HepG2 (cell line): ENCODE results near the gene TMEM63B. TPM values are rescaled to one million over a fixed set of nuclear protein-coding genes. Genes with fewer than 3 reads are reported as not detected.
A peak's percentile ranks its signal among the peaks of the same experiment; 100 is the strongest.

Experiments
- FOXA1 ChIP-seq, 2 experiments: fragments of 450-650 bp in 1 of 2; sonication (generic) in 1 of 2; formaldehyde crosslinking in 1 of 2; IDR thresholded peaks; 2 replicates each; pipeline versions ENCODE4 v1.4.0 to v1.6.1; 2016 to 2020; ENCODE audit warnings: missing genetic modification reagents in 1 of 2
- GATA4 ChIP-seq: sonication (generic); IDR thresholded peaks from 2 replicates; pipeline ENCODE4 v1.6.1; 2016; ENCODE audit warnings: antibody characterized with exemption, low read depth, borderline replicate concordance
- HNRNPL ChIP-seq: fragments of 200-400 bp; formaldehyde crosslinking; IDR thresholded peaks from 2 replicates; pipeline ENCODE4 v1.6.1; 2017; ENCODE audit warnings: mild to moderate bottlenecking, low read depth, low read length
- MEIS2 ChIP-seq: sonication (generic); formaldehyde crosslinking; IDR thresholded peaks from 2 replicates; pipeline ENCODE4 v1.9.0; 2021; ENCODE audit warnings: mild to moderate bottlenecking, missing genetic modification reagents
- MTA1 ChIP-seq: sonication (generic); formaldehyde crosslinking; IDR thresholded peaks from 2 replicates; pipeline ENCODE4 v1.4.0; 2020; ENCODE audit warnings: missing genetic modification reagents, mild to moderate bottlenecking, borderline replicate concordance
- NFYB ChIP-seq: sonication (generic); formaldehyde crosslinking; IDR thresholded peaks from 2 replicates; pipeline ENCODE4 v1.4.0; 2020; ENCODE audit warnings: missing genetic modification reagents
- NKX3-1 ChIP-seq: sonication (generic); formaldehyde crosslinking; IDR thresholded peaks from 2 replicates; pipeline ENCODE4 v1.5.0; 2020; ENCODE audit warnings: missing genetic modification reagents
- PRPF4 ChIP-seq: fragments of 200-400 bp; formaldehyde crosslinking; IDR thresholded peaks from 2 replicates; pipeline ENCODE4 v1.6.1; 2016; ENCODE audit warnings: low read length, low read depth; ENCODE audit not compliant: poor library complexity, severe bottlenecking
- RBAK ChIP-seq: sonication (generic); formaldehyde crosslinking; IDR thresholded peaks from 2 replicates; pipeline ENCODE4 v1.5.1; 2020; ENCODE audit warnings: mild to moderate bottlenecking, missing genetic modification reagents
- SIX4 ChIP-seq: sonication (generic); formaldehyde crosslinking; IDR thresholded peaks from 2 replicates; pipeline ENCODE4 v1.4.0; 2020; ENCODE audit warnings: missing genetic modification reagents
- SRF ChIP-seq: IDR thresholded peaks from 2 replicates; pipeline ENCODE4 v1.6.1; 2011; ENCODE audit warnings: mild to moderate bottlenecking, low read depth, low read length, moderate library complexity
- SRSF9 ChIP-seq: fragments of 200-400 bp; formaldehyde crosslinking; IDR thresholded peaks from 2 replicates; pipeline ENCODE4 v1.6.1; 2018; ENCODE audit warnings: borderline replicate concordance, mild to moderate bottlenecking, low read depth, low read length; ENCODE audit not compliant: insufficient read depth, poor library complexity, severe bottlenecking
- TEAD3 ChIP-seq: optimal IDR thresholded peaks from 2 replicates; pipeline ENCODE3; 2016; ENCODE audit warnings: borderline replicate concordance
- ZBTB20 ChIP-seq: sonication (generic); formaldehyde crosslinking; IDR thresholded peaks from 2 replicates; pipeline ENCODE4 v1.8.1; 2023; ENCODE audit warnings: missing genetic modification reagents, low read depth, mild to moderate bottlenecking, borderline replicate concordance
- ZBTB7B ChIP-seq: sonication (generic); formaldehyde crosslinking; IDR thresholded peaks from 2 replicates; pipeline ENCODE4 v1.4.0; 2020; ENCODE audit warnings: missing genetic modification reagents
- ZNF136 ChIP-seq: sonication (generic); formaldehyde crosslinking; IDR thresholded peaks from 2 replicates; pipeline ENCODE4 v1.8.1; 2022; ENCODE audit warnings: low read depth, mild to moderate bottlenecking, moderate library complexity, missing genetic modification reagents
- ZNF484 ChIP-seq: sonication (generic); formaldehyde crosslinking; IDR thresholded peaks from 2 replicates; pipeline ENCODE4 v1.5.1; 2020; ENCODE audit warnings: mild to moderate bottlenecking, low read depth, missing genetic modification reagents, borderline replicate concordance
- ZNF501 ChIP-seq: sonication (generic); formaldehyde crosslinking; IDR thresholded peaks from 2 replicates; pipeline ENCODE4 v1.5.1; 2020; ENCODE audit warnings: mild to moderate bottlenecking, moderate library complexity, missing genetic modification reagents
- ZNF629 ChIP-seq: sonication (generic); formaldehyde crosslinking; conservative IDR thresholded peaks from 2 replicates; pipeline ENCODE4 v1.5.0; 2020; ENCODE audit warnings: missing genetic modification reagents
- ZNF670 ChIP-seq: sonication (generic); formaldehyde crosslinking; IDR thresholded peaks from 2 replicates; pipeline ENCODE4 v1.8.0; 2022; ENCODE audit warnings: mild to moderate bottlenecking, missing genetic modification reagents, borderline replicate concordance
- ZNF792 ChIP-seq: IDR thresholded peaks from 2 replicates; pipeline ENCODE4 v1.6.1; 2016
- ZNF878 ChIP-seq: sonication (generic); formaldehyde crosslinking; IDR thresholded peaks from 2 replicates; pipeline ENCODE4 v1.8.1; 2023; ENCODE audit warnings: mild to moderate bottlenecking, missing genetic modification reagents, moderate library complexity
- polyA plus RNA-seq, 8 experiments: library from polyadenylated mRNA; depleted of rRNA in 3 of 8; stranded (reverse) in 7 of 8; unstranded in 1 of 8; fragments of >200 nt; fragmentation: Illumina TruSeq in 4 of 8; extraction: Trizol in 4 of 8; gene quantifications; 2 replicates each; pipeline versions ENCODE4 v1.2.1 to v1.2.3, GENCODE V29; 2011 to 2016; ENCODE audit warnings: low read depth in 4 of 8, missing spikeins in 1 of 8, mixed read lengths in 1 of 8; ENCODE audit not compliant: insufficient read depth in 1 of 8
- total RNA-seq, 5 experiments: library from RNA; depleted of rRNA; stranded (reverse); fragments of >200 nt; fragmentation: Illumina TruSeq; extraction: Trizol; gene quantifications; 2 replicates each; pipeline ENCODE4 v1.2.3, GENCODE V29; 2016; ENCODE audit warnings: low read depth in 1 of 5
- TF ChIP-seq, protein P1 (sequence below): sonication (generic); formaldehyde crosslinking; IDR thresholded peaks from 2 replicates; pipeline ENCODE4; 2020; ENCODE audit warnings: missing genetic modification reagents, mild to moderate bottlenecking, borderline replicate concordance
- TF ChIP-seq, protein P2 (sequence below): sonication (generic); formaldehyde crosslinking; IDR thresholded peaks from 2 replicates; pipeline ENCODE4 v1.5.0; 2020; ENCODE audit warnings: missing genetic modification reagents
- TF ChIP-seq, protein P3 (sequence below): sonication (generic); formaldehyde crosslinking; IDR thresholded peaks from 2 replicates; pipeline ENCODE4 v1.4.0; 2020; ENCODE audit warnings: mild to moderate bottlenecking, low read depth, missing genetic modification reagents

TMEM63B gene
- total and polyA plus RNA-seq, 2 of the 13 experiments (the other 11 are each of a cell fraction or from before 2014, with no cell fraction given): 27.4 to 75.8 TPM

DNA sequence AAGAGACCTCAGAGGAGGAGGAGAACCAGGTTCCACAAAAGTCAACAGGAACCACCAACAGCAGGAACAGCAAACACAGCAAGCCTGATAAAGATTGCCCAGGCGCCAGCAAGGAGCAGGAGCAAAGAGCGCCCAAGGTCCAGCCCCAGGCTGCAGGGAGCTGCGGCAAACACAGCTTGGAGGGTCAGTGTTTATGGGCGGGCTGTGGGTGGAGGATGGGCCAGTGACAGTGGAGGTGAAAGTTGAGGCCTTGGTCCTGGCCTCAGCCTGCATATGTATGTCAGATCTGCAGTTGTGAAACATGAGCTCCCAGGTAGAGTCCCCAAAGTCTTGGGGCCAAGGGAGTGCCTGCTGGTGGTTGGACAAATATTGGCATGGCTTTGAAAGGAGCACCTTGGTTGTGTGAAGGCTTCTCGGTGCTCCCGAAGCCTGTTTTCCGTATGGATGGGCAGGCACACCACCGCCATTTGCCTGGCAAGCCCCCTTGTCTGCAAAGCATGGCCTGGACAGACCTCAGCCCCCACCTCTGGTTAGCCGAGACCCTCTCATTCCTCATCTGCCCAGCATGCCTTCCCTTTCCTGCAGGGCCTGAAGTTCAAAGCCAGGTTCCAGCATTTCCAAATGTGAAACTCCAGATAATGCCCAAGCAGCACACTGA, 29.3 kb downstream of the TMEM63B start (continued):
- TF ChIP-seq PRPF4 (peak; percentile 75), GATA4 (peak; percentile 89), TEAD3 (peak; percentile 41), ZNF670 (no peak; the same call in 1 of the 2 replicates), MEIS2 (CRISPR knock-in tag) (peak; percentile 88; the same call in 1 of the 2 replicates), RBAK (CRISPR knock-in tag) (no peak; the same call in 1 of the 2 replicates), SIX4 (CRISPR knock-in tag) (peak; percentile 95), ZNF878 (CRISPR knock-in tag) (no peak), SRSF9 (no peak), ZNF629 (CRISPR knock-in tag) (peak; percentile 92), ZBTB7B (CRISPR knock-in tag) (peak; percentile 92), ZNF501 (CRISPR knock-in tag) (peak; percentile 91), ZNF792 (CRISPR knock-in tag) (peak; percentile 94), NKX3-1 (CRISPR knock-in tag) (no peak; the same call in 1 of the 2 replicates), SRF (no peak; the same call in 1 of the 2 replicates), NFYB (peak; percentile 47; the same call in 1 of the 2 replicates), HNRNPL (peak; percentile 70), MTA1 (CRISPR knock-in tag) (peak; percentile 99), FOXA1 (IDR thresholded peaks at IDR 0.05) (no peak), FOXA1 (CRISPR knock-in tag; IDR thresholded peaks at IDR 0.05) (peak; percentile 95), ZNF136 (CRISPR knock-in tag) (peak; percentile 87), ZNF484 (no peak), ZBTB20 (peak; percentile 69; the same call in 1 of the 2 replicates)
- TF ChIP-seq, protein P1, sequence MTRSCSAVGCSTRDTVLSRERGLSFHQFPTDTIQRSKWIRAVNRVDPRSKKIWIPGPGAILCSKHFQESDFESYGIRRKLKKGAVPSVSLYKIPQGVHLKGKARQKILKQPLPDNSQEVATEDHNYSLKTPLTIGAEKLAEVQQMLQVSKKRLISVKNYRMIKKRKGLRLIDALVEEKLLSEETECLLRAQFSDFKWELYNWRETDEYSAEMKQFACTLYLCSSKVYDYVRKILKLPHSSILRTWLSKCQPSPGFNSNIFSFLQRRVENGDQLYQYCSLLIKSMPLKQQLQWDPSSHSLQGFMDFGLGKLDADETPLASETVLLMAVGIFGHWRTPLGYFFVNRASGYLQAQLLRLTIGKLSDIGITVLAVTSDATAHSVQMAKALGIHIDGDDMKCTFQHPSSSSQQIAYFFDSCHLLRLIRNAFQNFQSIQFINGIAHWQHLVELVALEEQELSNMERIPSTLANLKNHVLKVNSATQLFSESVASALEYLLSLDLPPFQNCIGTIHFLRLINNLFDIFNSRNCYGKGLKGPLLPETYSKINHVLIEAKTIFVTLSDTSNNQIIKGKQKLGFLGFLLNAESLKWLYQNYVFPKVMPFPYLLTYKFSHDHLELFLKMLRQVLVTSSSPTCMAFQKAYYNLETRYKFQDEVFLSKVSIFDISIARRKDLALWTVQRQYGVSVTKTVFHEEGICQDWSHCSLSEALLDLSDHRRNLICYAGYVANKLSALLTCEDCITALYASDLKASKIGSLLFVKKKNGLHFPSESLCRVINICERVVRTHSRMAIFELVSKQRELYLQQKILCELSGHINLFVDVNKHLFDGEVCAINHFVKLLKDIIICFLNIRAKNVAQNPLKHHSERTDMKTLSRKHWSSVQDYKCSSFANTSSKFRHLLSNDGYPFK: peak; percentile 76
- TF ChIP-seq, protein P2, sequence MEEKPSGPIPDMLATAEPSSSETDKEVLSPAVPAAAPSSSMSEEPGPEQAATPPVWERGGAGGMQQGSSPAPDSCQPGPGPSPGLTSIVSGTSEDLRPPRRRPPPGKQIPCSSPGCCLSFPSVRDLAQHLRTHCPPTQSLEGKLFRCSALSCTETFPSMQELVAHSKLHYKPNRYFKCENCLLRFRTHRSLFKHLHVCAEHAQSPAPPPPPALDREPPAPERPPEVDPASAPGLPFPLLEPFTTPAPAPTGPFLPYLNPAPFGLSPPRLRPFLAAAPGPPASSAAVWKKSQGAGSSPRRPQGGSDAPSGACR (CRISPR knock-in tag): peak; percentile 81; the same call in 1 of the 2 replicates
- TF ChIP-seq, protein P3, sequence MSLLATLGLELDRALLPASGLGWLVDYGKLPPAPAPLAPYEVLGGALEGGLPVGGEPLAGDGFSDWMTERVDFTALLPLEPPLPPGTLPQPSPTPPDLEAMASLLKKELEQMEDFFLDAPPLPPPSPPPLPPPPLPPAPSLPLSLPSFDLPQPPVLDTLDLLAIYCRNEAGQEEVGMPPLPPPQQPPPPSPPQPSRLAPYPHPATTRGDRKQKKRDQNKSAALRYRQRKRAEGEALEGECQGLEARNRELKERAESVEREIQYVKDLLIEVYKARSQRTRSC (CRISPR knock-in tag): no peak
